ENCODE data around the gene TMEM150C. TPM values are rescaled to one million over a fixed set of nuclear protein-coding genes. Genes with fewer than 3 reads are reported as not detected.
A peak's percentile ranks its signal among the peaks of the same experiment; 100 is the strongest.
"Not testable (repeated sequence)": the region's sequence is repeated elsewhere in the genome, so short reads cannot be mapped to it uniquely, and the experiment has no call there.

Gene TMEM150C
- total RNA-seq, 1 donor: 3.3 TPM

DNA sequence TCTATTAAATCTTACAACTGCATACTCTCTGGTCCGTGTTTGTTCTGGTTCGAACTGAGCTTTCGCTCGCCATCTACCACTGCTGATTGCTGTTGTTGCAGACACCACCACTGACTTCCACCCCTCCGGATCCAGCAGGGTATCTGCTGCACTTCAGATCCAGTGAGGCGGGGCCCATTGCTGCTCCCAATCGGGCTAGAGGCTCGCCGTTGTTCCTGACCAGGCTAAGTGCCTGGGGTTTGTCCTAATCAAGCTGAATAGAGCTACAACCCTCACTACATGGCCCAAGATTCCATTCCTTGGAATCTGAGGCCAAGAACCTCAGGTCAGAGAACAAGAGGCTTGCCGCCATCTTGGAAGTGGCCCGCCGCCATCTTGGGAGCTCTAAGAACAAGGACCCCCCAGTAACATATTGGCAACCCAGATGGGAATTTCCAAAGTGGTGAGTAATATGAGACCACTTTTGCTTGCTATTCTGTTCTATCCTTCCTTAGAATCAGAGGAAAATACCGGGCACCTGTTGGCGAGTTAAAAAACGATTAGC lies 88.1 kb downstream of the TMEM150C start:
- H2AFZ ChIP-seq (ENCODE audit: low read length): no peak overlapping the region

DNA sequence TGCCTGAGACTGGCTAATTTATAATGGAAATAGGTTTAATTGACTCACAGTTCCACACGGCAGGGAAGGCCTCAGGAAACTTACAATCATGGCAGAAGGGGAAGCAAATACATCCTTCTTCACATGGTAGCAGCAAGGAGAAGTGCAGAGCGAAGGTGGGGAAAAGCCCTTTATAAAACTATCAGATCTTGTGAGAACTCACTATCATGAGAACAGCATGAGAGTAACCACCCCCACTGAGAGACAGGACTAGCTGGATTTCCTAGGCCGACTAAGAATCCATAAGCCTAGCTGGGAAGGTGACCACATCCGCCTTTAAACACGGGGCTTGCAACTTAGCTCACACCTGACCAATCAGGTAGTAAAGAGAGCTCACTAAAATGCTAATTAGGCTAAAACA lies 88.7 kb downstream of the TMEM150C start:
- not testable (repeated sequence) for DNase-seq (ENCODE audit: insufficient read length, low spot score, missing footprints); H3K4me1 ChIP-seq (ENCODE audit: insufficient read depth, low read length); H4K20me1 ChIP-seq (ENCODE audit: insufficient read depth, low read length); H3K4me3 ChIP-seq (ENCODE audit: insufficient read depth, low read length); H3K9me3 ChIP-seq (ENCODE audit: low read depth, low read length); H3K27me3 ChIP-seq (ENCODE audit: insufficient read depth, low read length); H3K27ac ChIP-seq (ENCODE audit: low read depth, low read length); H3K79me2 ChIP-seq (ENCODE audit: insufficient read depth, low read length); H3K36me3 ChIP-seq (ENCODE audit: insufficient read depth, low read length); H3K4me2 ChIP-seq (ENCODE audit: insufficient read depth, low read length); H2AFZ ChIP-seq (ENCODE audit: low read length)

More for the DNA sequence above, 88.1 kb downstream of the TMEM150C start:
- no peak for TF ChIP-seq CTCF (IDR thresholded peaks at IDR 0.05; ENCODE audit: extremely low read depth, low read depth, low read length)
- Histone ChIP-seq H3K27ac (ENCODE audit: low read depth, low read length) (no peak overlapping the region), H4K20me1 (ENCODE audit: insufficient read depth, low read length) (no peaks in the 10 kb centered on the region), H3K79me2 (ENCODE audit: insufficient read depth, low read length) (no peaks in the 10 kb centered on the region), H3K4me1 (ENCODE audit: insufficient read depth, low read length) (peaks cover 6% of the 10 kb centered on the region), H3K36me3 (ENCODE audit: insufficient read depth, low read length) (no peaks in the 10 kb centered on the region), H3K9me3 (ENCODE audit: low read depth, low read length) (no peaks in the 10 kb centered on the region), H3K4me3 (ENCODE audit: insufficient read depth, low read length) (no peak overlapping the region), H3K27me3 (ENCODE audit: insufficient read depth, low read length) (no peaks in the 10 kb centered on the region), H3K4me2 (ENCODE audit: insufficient read depth, low read length) (no peak overlapping the region)
- DNase-seq (ENCODE audit: insufficient read length, low spot score, missing footprints): no peak

DNA sequence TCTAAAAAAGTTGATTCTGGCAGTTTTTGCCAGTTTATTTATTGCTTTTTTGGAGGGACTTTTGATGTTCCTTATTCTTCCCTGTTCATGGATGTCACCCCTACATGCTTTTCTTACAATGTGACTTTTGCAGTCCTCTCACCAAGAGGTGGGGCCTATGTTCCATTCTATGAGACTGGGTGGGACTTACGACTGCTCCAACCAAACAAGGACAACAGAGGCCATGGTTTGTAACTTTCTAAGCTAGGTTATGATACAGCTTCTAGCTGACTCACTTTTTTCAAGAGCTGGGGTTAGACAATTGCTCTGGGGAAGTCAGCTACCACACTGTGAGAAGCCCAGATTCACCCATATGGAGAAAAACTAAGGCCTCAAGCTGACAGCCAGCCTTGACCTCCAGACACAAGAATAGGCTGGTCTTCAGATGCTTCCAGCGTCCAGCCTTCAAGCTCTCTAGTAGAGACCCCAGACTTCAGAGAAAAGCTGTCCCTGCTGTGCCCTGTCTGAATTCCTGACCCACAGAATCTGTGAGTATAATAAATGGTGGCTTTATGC lies 91.9 kb downstream of the TMEM150C start:
- peaks cover 6% of the 10 kb centered on the region for H3K4me1 ChIP-seq (ENCODE audit: insufficient read depth, low read length)

GRCh38 chr4:82467471-82467870 lies 94.3 kb downstream of the TMEM150C start:
- DNase-seq (ENCODE audit: insufficient read length, low spot score, missing footprints): no peak
- peaks cover 10% of the 10 kb centered on the region for H3K4me1 ChIP-seq (ENCODE audit: insufficient read depth, low read length)
- no peak for TF ChIP-seq CTCF (IDR thresholded peaks at IDR 0.05; ENCODE audit: extremely low read depth, low read depth, low read length)
- H3K27me3 ChIP-seq (ENCODE audit: insufficient read depth, low read length): no peaks in the 10 kb centered on the region
- H3K36me3 ChIP-seq (ENCODE audit: insufficient read depth, low read length): peaks cover 6% of the 10 kb centered on the region
- no peak overlapping the region for H2AFZ ChIP-seq (ENCODE audit: low read length)
- no peaks in the 10 kb centered on the region for H3K79me2 ChIP-seq (ENCODE audit: insufficient read depth, low read length)
- H3K27ac ChIP-seq (ENCODE audit: low read depth, low read length): no peak overlapping the region
- H4K20me1 ChIP-seq (ENCODE audit: insufficient read depth, low read length): no peaks in the 10 kb centered on the region
- H3K9me3 ChIP-seq (ENCODE audit: low read depth, low read length): no peaks in the 10 kb centered on the region
- H3K4me2 ChIP-seq (ENCODE audit: insufficient read depth, low read length): no peak overlapping the region
- H3K4me3 ChIP-seq (ENCODE audit: insufficient read depth, low read length): no peak overlapping the region

More for the DNA sequence above, 91.9 kb downstream of the TMEM150C start:
- H3K27ac ChIP-seq (ENCODE audit: low read depth, low read length): no peak overlapping the region
- no peaks in the 10 kb centered on the region for H3K27me3 ChIP-seq (ENCODE audit: insufficient read depth, low read length)
- no peak for TF ChIP-seq CTCF (IDR thresholded peaks at IDR 0.05; ENCODE audit: extremely low read depth, low read depth, low read length)
- no peak overlapping the region for H2AFZ ChIP-seq (ENCODE audit: low read length)
- no peak overlapping the region for H3K4me2 ChIP-seq (ENCODE audit: insufficient read depth, low read length)
- peak; percentile 54 for DNase-seq (ENCODE audit: insufficient read length, low spot score, missing footprints)
- no peaks in the 10 kb centered on the region for H3K9me3 ChIP-seq (ENCODE audit: low read depth, low read length)
- no peaks in the 10 kb centered on the region for H3K79me2 ChIP-seq (ENCODE audit: insufficient read depth, low read length)
- H4K20me1 ChIP-seq (ENCODE audit: insufficient read depth, low read length): no peaks in the 10 kb centered on the region
- no peaks in the 10 kb centered on the region for H3K36me3 ChIP-seq (ENCODE audit: insufficient read depth, low read length)
- no peak overlapping the region for H3K4me3 ChIP-seq (ENCODE audit: insufficient read depth, low read length)

All from osteoblast (primary cell).